ENCODE data around the gene CSGALNACT2.

The CSGALNACT2 gene

DNA sequence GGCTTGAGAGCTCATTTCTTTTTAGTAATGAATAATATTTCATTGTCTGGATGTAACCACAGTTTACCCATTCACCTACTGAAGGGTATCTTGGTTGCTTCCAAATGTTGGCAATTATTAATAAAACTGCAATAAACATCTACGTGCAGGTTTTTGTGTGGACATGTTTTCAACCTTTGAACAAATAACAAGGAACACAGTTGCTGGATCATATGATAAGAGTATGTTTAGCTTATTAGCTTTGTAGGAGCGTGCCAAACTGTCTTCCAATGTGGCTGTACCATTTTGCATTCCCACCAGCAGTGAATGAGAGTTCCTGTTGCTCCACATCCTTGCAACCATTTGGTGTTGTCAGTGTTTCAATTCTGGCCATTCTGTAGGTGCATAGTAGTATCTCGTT, 49.0 kb downstream of the CSGALNACT2 start:
- no peak for TF ChIP-seq ZNF274 (IDR thresholded peaks at IDR 0.05; ENCODE audit: low read depth, low read length)
- no peak overlapping the region for H3K4me3 ChIP-seq (ENCODE audit: low read length)

DNA sequence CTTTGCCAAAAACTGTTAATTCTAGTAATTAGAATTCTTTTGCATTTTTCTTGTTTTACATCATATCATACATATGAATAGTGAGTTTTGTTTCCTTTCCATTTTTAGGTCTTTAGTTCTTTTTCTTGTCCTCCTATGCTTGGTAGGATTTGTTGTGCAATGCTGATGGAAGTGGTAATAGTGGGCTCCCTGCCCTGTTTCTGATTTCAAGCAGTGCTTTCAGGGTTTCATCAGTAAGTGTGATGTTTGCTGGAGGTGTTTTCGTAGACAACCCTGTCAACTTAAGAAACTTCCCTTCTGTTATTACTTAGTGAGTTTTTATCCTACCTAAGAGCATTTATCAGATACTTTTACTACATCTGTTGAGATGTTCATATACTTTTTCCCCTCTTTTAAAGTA, 50.5 kb downstream of the CSGALNACT2 start:
- TF ChIP-seq ZNF274 (IDR thresholded peaks at IDR 0.05; ENCODE audit: low read depth, low read length) = no peak
- H3K4me3 ChIP-seq (ENCODE audit: low read length) = no peak overlapping the region

DNA sequence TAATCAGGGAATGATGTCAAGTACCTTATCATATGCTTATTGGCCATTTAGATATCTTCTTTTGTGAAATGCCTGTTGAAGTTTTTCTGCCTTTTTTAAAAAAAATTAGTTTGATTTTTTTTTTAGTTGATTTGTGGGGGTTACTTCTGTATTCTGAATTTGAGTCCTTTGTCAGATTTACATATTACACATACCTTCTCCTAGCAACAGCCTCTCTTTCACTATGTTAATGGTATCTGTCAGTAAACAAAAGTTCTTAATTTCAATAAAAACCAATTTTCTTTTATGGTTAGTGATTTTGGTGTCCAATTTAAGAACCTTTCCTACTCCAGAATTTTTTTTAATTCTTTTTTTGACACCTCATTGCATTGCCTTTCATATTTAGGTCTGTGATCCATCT, 52.0 kb downstream of the CSGALNACT2 start:
- TF ChIP-seq ZNF274 (IDR thresholded peaks at IDR 0.05; ENCODE audit: low read depth, low read length) = no peak
- H3K4me3 ChIP-seq (ENCODE audit: low read length) = no peak overlapping the region

DNA sequence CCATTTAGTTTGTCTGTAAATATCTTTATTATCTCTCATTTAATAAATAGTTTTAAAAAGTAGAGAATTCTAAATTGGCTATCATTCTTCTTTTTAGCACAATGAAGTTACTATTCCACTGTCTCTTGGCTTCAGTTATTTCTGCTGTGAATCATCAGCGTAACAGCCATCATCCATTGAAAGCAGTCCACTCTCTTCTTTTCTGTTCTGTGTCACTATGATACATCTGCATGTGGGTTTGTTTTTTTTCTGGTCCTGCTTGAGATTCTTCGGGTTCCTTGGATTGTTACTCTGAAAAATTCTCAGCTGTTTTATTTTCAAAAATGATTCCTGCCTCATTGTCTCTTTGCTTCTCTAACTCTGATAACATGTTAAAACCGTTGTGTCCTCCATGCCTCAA, 52.5 kb downstream of the CSGALNACT2 start:
- TF ChIP-seq ZNF274 (IDR thresholded peaks at IDR 0.05; ENCODE audit: low read depth, low read length) = no peak
- H3K4me3 ChIP-seq (ENCODE audit: low read length) = no peak overlapping the region

DNA sequence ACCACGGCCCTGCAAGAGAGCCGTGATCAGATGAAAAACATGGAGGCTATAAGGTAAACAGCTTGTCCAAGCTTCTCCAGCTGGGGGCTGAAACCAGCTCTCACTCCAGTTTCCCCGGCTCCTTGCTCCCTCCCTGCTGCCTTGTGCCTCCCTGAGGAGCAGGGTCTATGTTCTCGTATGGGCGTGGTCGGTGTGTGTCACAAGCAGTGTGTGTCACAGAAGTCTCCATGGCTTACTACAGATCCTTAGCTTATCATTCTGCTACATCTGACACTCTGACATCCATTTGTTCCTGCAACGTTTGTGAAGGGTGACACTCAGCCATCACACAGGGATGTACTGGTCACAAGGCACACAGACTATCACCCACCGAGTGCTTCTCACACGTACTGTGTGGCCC, 54.6 kb downstream of the CSGALNACT2 start:
- H3K4me3 ChIP-seq (ENCODE audit: low read length) = no peak overlapping the region
- TF ChIP-seq ZNF274 (IDR thresholded peaks at IDR 0.05; ENCODE audit: low read depth, low read length) = no peak

DNA sequence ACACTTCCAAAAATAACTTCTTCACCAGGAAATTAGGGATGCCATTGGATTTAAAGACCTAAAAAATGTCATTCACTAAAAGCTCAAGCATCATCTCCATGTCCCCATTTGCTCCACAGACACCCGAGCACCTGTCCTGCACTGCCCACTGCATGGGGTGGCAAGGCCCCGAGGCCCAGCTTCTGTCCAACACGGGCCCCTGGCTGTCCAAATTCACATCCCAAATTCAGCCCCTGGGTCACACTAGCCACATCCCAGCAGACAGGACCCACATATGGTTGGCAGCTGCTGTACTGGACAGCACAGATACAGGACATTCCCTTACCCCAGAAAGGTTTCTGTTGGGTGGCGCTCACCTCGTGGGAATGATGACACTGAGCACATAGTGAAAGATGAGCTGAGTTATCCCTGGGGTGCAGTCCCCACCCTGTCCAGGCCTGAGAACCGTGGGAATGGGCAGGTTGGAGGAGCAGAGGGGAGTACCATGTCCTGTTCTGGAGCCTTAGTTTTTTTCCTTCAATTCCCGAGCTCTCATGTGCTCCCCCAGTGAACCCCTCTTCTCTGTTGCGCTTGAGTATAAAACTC, 55.3 kb downstream of the CSGALNACT2 start:
- H3K4me3 ChIP-seq (ENCODE audit: low read length) = no peak overlapping the region
- TF ChIP-seq ZNF274 (IDR thresholded peaks at IDR 0.05; ENCODE audit: low read depth, low read length) = no peak

DNA sequence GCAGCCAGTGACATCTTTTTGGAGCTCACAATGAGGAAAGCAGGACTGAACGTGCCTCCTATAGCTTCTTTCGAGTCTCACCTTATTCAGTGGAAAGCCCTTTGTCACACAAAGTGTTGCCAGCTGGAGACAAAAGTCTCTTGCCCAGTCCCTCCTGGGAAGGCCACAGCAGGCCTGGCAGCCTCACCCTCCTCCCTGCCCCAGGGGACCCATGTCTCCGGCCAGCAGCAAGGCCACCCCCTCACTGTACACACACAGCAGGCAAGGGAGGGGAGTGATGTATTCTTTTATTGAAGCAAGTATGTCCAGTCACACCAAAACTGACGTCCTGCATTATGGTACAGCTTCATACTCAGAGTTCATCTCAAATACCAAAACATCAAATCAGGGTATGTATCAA, 56.0 kb downstream of the CSGALNACT2 start:
- TF ChIP-seq ZNF274 (IDR thresholded peaks at IDR 0.05; ENCODE audit: low read depth, low read length) = no peak
- no peak overlapping the region for H3K4me3 ChIP-seq (ENCODE audit: low read length)

DNA sequence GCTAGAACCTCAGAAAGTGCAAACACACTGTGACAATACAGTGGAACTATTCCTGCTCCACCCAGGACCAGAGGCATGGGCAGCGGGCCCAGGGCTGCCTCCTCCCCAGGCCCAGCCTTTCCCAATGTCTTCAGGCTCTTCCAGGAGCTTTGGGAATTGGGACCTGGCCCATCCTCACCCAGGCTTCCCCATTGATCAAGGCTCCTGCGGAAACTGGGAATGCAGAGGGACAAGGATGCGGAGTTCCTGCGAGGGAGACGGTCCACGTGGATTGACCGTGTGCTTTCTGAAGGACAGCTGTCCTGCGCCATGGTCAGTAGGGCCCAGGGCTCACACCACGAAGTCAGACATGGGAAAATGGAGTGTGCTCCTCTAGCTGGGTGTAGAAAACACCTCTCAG, 56.6 kb downstream of the CSGALNACT2 start:
- no peak for TF ChIP-seq ZNF274 (IDR thresholded peaks at IDR 0.05; ENCODE audit: low read depth, low read length)
- no peak overlapping the region for H3K4me3 ChIP-seq (ENCODE audit: low read length)

DNA sequence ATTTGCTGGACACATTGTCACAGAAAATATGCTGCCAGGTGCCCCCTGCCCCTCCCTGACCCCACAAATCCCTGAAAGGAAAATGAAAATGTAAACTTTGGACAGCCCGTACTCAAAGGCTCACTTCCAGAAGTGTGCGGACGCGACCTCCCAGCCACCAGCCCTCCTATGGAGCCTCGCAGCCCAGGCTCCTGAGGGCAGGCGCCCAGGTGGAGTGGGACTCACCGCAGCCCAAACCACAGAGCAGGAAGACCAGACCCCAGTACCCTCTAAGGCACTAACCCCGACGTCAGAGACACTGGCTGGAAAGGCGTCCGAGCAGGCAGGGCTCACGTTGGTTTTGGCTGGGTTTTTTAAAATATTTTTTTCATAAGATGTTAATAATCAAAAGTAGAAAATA, 57.3 kb downstream of the CSGALNACT2 start:
- no peak for TF ChIP-seq ZNF274 (IDR thresholded peaks at IDR 0.05; ENCODE audit: low read depth, low read length)
- H3K4me3 ChIP-seq (ENCODE audit: low read length) = no peak overlapping the region

DNA sequence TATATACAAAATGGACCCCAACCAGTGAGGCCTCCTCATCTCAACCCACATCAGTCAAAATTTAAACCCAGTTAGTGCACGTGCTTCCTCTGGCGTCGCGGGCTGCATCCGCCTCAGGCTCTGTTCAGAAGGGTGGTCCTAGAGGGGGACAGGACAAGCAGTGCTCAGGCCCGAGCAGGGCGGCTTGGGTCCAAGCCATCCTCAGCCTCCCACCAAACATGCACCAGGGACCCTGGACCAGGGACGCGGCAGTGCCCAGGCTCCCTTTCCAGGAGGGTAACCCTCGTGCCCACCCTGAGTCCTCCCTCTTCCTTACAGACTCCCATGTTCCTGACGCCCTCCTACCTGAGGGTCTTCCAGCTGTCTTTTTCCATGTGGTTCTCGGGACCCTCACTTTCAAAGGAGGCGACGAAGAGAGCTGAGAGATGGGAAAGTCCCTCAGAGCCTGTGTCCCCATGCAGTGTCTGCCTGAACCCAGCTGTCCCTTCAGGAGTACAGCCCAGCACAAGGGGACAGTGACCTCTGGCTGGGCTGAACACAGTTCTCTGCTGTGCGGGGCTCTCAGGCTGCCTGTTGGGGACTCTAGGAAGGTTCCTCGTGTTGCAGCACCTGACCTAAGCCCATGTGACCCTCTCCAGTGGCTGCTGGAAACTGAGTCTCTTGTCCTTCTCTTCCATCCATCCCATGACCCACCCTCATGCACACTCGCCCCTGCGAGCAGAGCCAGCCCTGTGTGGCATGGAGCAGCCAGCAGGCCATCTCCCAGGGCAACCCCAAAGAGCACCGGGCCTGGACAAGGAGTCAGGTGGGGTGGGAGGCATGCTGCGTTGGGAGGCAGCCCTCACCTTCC, 58.1 kb downstream of the CSGALNACT2 start:
- H3K4me3 ChIP-seq (ENCODE audit: low read length) = no peak overlapping the region
- TF ChIP-seq ZNF274 (IDR thresholded peaks at IDR 0.05; ENCODE audit: low read depth, low read length) = no peak

DNA sequence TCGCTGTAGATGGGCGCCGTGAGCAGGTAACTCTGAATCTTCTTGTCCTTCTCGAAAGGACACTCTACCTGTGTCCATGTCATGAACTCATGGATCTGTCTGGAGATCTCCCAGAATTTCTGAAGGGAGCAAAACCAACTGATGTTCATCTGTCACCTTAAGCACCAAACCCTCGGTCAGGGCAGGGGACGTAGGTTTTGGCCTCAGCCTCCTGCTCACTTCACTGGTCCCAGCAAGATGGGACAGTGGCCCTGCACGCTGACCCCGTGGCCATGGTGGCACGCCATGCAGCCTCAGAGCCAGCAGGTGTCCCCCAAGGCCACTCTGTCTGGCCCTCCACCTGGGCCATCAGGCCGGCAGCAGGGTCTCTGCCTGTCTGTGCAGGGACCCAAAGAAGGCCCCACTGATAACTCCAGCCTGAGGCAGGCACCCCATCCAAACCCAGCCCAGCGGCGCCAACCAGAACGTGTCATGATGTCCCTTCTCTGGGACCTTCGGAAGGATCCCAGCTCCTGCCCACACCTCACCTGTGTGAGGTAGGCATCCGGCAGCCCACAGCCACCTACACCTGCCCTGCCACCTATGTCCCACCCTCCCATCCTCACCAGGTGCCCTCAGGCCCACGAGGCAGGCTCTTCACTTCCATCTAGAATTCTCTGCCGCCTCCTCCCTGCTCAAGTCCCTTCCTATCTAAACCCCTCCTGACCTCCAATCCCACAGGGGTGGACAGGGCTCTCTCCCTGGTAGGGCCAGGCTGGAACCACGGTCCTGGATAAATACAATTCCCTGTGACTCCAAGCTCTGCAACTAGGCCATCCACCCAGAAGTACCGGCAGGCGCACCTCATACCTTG, 59.0 kb downstream of the CSGALNACT2 start:
- H3K4me3 ChIP-seq (ENCODE audit: low read length) = no peak overlapping the region
- TF ChIP-seq ZNF274 (IDR thresholded peaks at IDR 0.05; ENCODE audit: low read depth, low read length) = no peak

DNA sequence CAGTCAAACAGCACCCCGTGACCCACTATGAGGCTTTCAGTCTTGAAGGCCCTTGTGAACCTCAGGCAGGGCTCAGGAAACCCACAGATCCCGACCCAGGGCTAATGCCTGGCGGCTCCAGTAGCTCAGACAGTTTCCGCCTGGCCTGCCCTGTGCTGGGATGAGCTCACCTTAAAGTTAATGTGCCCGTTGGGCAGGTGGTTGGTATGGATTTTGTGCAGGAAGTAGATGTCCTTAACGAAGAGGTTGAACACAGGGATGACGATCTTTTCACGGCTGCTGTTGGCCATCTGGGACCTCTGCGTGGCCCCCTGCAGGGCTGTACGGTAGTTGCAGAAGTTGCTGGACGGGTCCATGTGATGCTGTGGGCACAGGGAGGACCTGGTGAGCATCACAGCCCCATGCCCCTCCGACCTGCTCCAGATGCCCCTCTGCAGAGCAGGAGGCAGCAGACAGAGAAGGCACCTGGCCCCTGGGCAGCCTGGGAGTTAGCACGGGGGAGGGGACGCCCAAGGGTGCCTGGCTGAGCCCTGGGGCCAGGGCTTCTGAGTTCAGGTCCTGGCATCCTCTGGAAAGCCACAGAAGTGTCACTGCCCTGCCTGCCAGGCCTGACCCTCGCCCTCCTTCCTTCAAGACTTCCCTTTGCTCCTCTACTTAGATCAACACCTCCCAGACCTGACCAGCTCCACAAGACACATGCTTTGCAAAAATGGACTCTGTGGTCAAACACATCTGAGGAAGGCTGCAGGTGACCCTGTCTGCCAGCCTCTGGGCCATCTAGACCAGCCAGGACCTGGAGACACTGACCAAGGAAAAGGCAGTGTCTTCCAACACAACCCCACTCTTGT, 59.8 kb downstream of the CSGALNACT2 start:
- no peak overlapping the region for H3K4me3 ChIP-seq (ENCODE audit: low read length)
- no peak for TF ChIP-seq ZNF274 (IDR thresholded peaks at IDR 0.05; ENCODE audit: low read depth, low read length)

DNA sequence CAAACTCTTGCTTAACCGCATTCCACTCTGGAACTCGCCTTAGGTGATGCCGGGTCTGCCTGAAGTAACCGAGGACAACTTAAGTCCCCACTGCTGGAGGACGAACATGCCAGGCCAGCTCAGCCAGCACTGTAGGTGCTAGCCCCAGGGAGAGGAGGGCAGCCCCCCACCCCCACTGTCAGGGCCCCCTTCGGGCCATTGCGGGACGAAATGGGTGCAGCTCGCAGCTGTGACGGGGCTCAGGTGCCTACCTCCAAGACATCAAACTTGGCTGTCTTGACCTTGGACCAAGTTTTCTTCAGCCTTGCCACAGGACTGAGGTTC, 60.4 kb downstream of the CSGALNACT2 start:
- TF ChIP-seq ZNF274 (IDR thresholded peaks at IDR 0.05; ENCODE audit: low read depth, low read length) = no peak
- no peak overlapping the region for H3K4me3 ChIP-seq (ENCODE audit: low read length)

DNA sequence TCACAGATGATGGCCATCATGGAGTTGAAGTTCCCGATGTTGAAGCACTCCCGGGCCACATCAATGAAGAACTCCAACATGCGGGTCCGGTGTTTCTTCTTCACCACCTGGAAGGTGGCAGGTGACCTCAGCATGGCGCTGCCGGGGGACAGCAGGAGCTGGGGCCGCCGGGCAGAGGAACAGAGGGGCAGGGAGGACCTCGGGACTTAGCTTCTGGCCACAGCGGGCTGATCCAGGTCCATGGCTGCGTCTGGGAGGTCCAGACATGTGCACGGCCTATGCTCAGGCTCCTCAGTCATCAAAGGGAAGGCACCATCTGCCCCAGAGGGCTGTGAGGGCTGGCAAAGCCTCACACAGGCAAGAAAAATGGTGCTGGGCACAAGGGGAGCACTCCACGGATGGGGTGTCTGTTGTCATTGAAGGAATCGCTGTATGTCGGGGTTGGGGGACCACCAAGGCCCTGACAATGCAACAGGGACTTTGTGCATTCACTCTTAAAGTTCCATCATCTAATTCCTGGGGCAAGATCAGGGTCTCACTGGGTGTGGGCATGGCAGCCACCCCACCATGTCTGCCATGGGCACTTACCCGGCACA, 60.9 kb downstream of the CSGALNACT2 start:
- no peak for TF ChIP-seq ZNF274 (IDR thresholded peaks at IDR 0.05; ENCODE audit: low read depth, low read length)
- no peak overlapping the region for H3K4me3 ChIP-seq (ENCODE audit: low read length)

Measured in GM08714 (cell line).